Sigmoid colon (tissue), 7 donors: ENCODE data around the gene MYF5. TPM values are rescaled to one million over a fixed set of nuclear protein-coding genes. Genes with fewer than 3 reads are reported as not detected.

Experiments
- DNase-seq: peaks from one replicate; pipeline ENCODE4 v3.0.0-alpha.2; 2019
- H3K27ac ChIP-seq, 4 donors: fragments of 200-600 bp; sonication (generic); one replicate each; pipeline ENCODE4 v1.5.1; 2016 to 2019; ENCODE audit warnings: mild to moderate bottlenecking in 1 of 4
- H3K27me3 ChIP-seq, 3 donors: fragments of 200-600 bp; sonication (generic); one replicate each; pipeline ENCODE4 v1.5.1; 2019; ENCODE audit warnings: mild to moderate bottlenecking in 1 of 3
- H3K36me3 ChIP-seq, 4 donors: fragments of 200-600 bp; sonication (generic); one replicate each; pipeline ENCODE4 v1.5.1; 2016 to 2019
- H3K4me1 ChIP-seq, 4 donors: fragments of 200-600 bp; sonication (generic); one replicate each; pipeline ENCODE4 v1.5.1; 2017 to 2019
- H3K4me3 ChIP-seq, 4 donors: fragments of 200-600 bp; sonication (generic); one replicate each; pipeline ENCODE4 v1.5.1; 2017 to 2019; ENCODE audit warnings: mild to moderate bottlenecking in 2 of 4, moderate library complexity in 1 of 4
- H3K9me3 ChIP-seq, 4 donors: fragments of 200-600 bp in 3 of 4; sonication (generic) in 3 of 4; one replicate each; pipeline versions ENCODE4 v1.5.1 to v1.6.1; 2013 to 2019
- CTCF ChIP-seq, 4 experiments: fragments of 450-650 bp in 3 of 4; fragments of 200-600 bp in 1 of 4; IDR thresholded peaks; one replicate each; pipeline ENCODE4 v1.5.1; 2016 to 2019; ENCODE audit warnings: antibody characterized with exemption in 4 of 4, mild to moderate bottlenecking in 3 of 4, moderate library complexity in 2 of 4
- EP300 ChIP-seq, 4 donors: sonication (generic); formaldehyde crosslinking; IDR thresholded peaks; one replicate each; pipeline ENCODE4 v1.6.1; 2017; ENCODE audit warnings: antibody characterized with exemption in 4 of 4
- POLR2A ChIP-seq, 2 donors: fragments of 450-650 bp; IDR thresholded peaks; one replicate each; pipeline ENCODE4 v1.6.1; 2016; ENCODE audit warnings: antibody characterized with exemption in 2 of 2, mild to moderate bottlenecking in 2 of 2, moderate library complexity in 2 of 2
- POLR2AphosphoS5 ChIP-seq, 4 donors: sonication (generic); formaldehyde crosslinking; IDR thresholded peaks; one replicate each; pipeline ENCODE4 v1.6.1; 2017; ENCODE audit warnings: antibody characterized with exemption in 4 of 4
- WGBS, 2 donors: extraction: QIAGEN DNeasy Blood & Tissue Kit; methylation state at CpG; one replicate each; pipeline ENCODE4 v1.1.7; 2013; 5-methylcytosine and 5-hydroxymethylcytosine counted together
- intact Hi-C: fragments of 100-400 bp; cut with DNase I; formaldehyde crosslinking; loops from one replicate; pipeline ENCODE4 v1.15.1; 2023
- polyA plus RNA-seq, 3 donors: library from polyadenylated mRNA; stranded (reverse); fragments of 200-250 nt; gene quantifications; one replicate each; pipeline ENCODE4 v1.2.3, GENCODE V29; 2013
- total RNA-seq, 4 donors: library from RNA; depleted of rRNA; stranded (reverse); fragments of >200 nt; gene quantifications; one replicate each; pipeline ENCODE4 v1.1.0, GENCODE V29; 2016
- donor health status: healthy with polysubstance abuse.
- donor health status: Bipolar disorder and iron deficiency.
- donor health status: healthy.

MYF5 gene
- total and polyA plus RNA-seq, 7 donors, result not detected

GRCh38 chr12:80720516-80720915 lies 3.8 kb downstream of the MYF5 start:
- no peak for TF ChIP-seq POLR2A (IDR thresholded peaks at IDR 0.05)
- TF ChIP-seq EP300 (IDR thresholded peaks at IDR 0.05), result no peak
- no peak for TF ChIP-seq POLR2AphosphoS5 (IDR thresholded peaks at IDR 0.05)
- no peak for TF ChIP-seq CTCF (IDR thresholded peaks at IDR 0.05)
- peaks cover 4 to 20% (median 8%) of the 10 kb centered on the region in 3 donors for H3K27me3 ChIP-seq
- 79 to 83% methylated on average over 1 of the region's 1 CpG for WGBS, 2 donors
- DNase-seq, result no peak
- intact Hi-C loops, result no loop called here
- no peaks in the 10 kb centered on the region for H3K9me3 ChIP-seq
- H3K27ac ChIP-seq, result no peak overlapping the region
- no peaks in the 10 kb centered on the region for H3K36me3 ChIP-seq
- no peaks in the 10 kb centered on the region for H3K4me1 ChIP-seq
- no peak overlapping the region for H3K4me3 ChIP-seq

- Histone ChIP-seq H3K27ac (no peak overlapping the region), H3K27me3 (peaks cover 4 to 12% (median 8%) of the 10 kb centered on the region in 3 donors), H3K4me1 (no peaks in the 10 kb centered on the region), H3K36me3 (no peaks in the 10 kb centered on the region), H3K4me3 (no peak overlapping the region), H3K9me3 (no peaks in the 10 kb centered on the region)
- TF ChIP-seq POLR2AphosphoS5 (IDR thresholded peaks at IDR 0.05) (no peak), CTCF (IDR thresholded peaks at IDR 0.05) (no peak), POLR2A (IDR thresholded peaks at IDR 0.05) (no peak), EP300 (IDR thresholded peaks at IDR 0.05) (no peak)
- DNase-seq, result no peak
- 54 to 72% methylated on average over 3 of the region's 3 CpGs for WGBS, 2 donors
- intact Hi-C loops, result no loop called here
Measured at GRCh38 chr12:80721326-80721725, 4.6 kb downstream of the MYF5 start.

- Histone ChIP-seq H3K4me1 (no peaks in the 10 kb centered on the region), H3K27me3 (no peaks in the 10 kb centered on the region), H3K36me3 (no peaks in the 10 kb centered on the region), H3K27ac (no peak overlapping the region), H3K4me3 (no peak overlapping the region), H3K9me3 (no peaks in the 10 kb centered on the region)
- intact Hi-C loops, result no loop called here
- DNase-seq, result no peak
- TF ChIP-seq CTCF (IDR thresholded peaks at IDR 0.05) (no peak), POLR2A (IDR thresholded peaks at IDR 0.05) (no peak), EP300 (IDR thresholded peaks at IDR 0.05) (no peak), POLR2AphosphoS5 (IDR thresholded peaks at IDR 0.05) (no peak)
- WGBS, 2 donors, result 73 to 74% methylated on average over 6 of the region's 6 CpGs
Measured at GRCh38 chr12:80745851-80746505, 29.3 kb downstream of the MYF5 start.

- Histone ChIP-seq H3K9me3 (no peaks in the 10 kb centered on the region), H3K36me3 (no peaks in the 10 kb centered on the region), H3K4me1 (no peaks in the 10 kb centered on the region), H3K4me3 (no peak overlapping the region), H3K27ac (no peak overlapping the region), H3K27me3 (no peaks in the 10 kb centered on the region)
- WGBS, 2 donors, result 81 to 85% methylated on average over 2 of the region's 2 CpGs
- intact Hi-C loops, result no loop called here
- TF ChIP-seq POLR2AphosphoS5 (IDR thresholded peaks at IDR 0.05), result no peak
- no peak for TF ChIP-seq EP300 (IDR thresholded peaks at IDR 0.05)
- TF ChIP-seq CTCF (IDR thresholded peaks at IDR 0.05), result no peak
- no peak for TF ChIP-seq POLR2A (IDR thresholded peaks at IDR 0.05)
- no peak for DNase-seq
Measured at GRCh38 chr12:80747800-80748199, 31.1 kb downstream of the MYF5 start.

- Histone ChIP-seq H3K4me3 (no peak overlapping the region), H3K9me3 (no peaks in the 10 kb centered on the region), H3K4me1 (no peaks in the 10 kb centered on the region), H3K27ac (no peak overlapping the region), H3K36me3 (no peaks in the 10 kb centered on the region), H3K27me3 (no peaks in the 10 kb centered on the region)
- TF ChIP-seq POLR2A (IDR thresholded peaks at IDR 0.05), result no peak
- no peak for TF ChIP-seq EP300 (IDR thresholded peaks at IDR 0.05)
- TF ChIP-seq POLR2AphosphoS5 (IDR thresholded peaks at IDR 0.05), result no peak
- no peak for TF ChIP-seq CTCF (IDR thresholded peaks at IDR 0.05)
- intact Hi-C loops, result no loop called here
- WGBS, 2 donors, result 45 to 69% methylated on average over 2 of the region's 2 CpGs
- no peak for DNase-seq
Measured at GRCh38 chr12:80749456-80749855, 32.7 kb downstream of the MYF5 start.
